IMR-90 (cell line): ENCODE measurements around the gene PBXIP1. TPM values are rescaled to one million over a fixed set of nuclear protein-coding genes. Genes with fewer than 3 reads are reported as not detected.

ENCODE experiments used
- ATAC-seq: fragments of 200-7000 bp; cut with Tn5 transposase; 2 replicates; pipeline ENCODE4 v1.9.1; 2020; ENCODE audit warnings: low read depth, mild to moderate bottlenecking, moderate library complexity
- BruUV-seq: library from RNA; stranded (reverse); fragments of 400-500 nt; replicated peaks from 2 replicates; lab custom pipeline; 2021; lab: Mats Ljungman, UMichigan
- CTCF ChIA-PET: fragments of 300-600 bp; formaldehyde crosslinking; extraction: SDS; loops from one replicate; lab custom pipeline; 2021; ENCODE audit warnings: antibody characterized with exemption; lab: Yijun Ruan, JAX
- POLR2A ChIA-PET: fragments of 300-600 bp; sonication (Branson Sonifier 250); formaldehyde crosslinking; loops from one replicate; lab custom pipeline; 2022; ENCODE audit warnings: antibody characterized with exemption; ENCODE audit not compliant: unreplicated experiment; lab: Charles Lee
- DNase-seq: peaks from one replicate; pipeline ENCODE4 v3.0.0; 2013
- H2AFZ ChIP-seq: replicated peaks from 2 replicates; pipeline ENCODE3; 2013; ENCODE audit warnings: low read length, mild to moderate bottlenecking; ENCODE audit not compliant: poor library complexity
- H2AK5ac ChIP-seq: 2 replicates; pipeline ENCODE4 v1.6.1; 2013; ENCODE audit warnings: low read depth, low read length, inconsistent platforms
- H2AK9ac ChIP-seq: replicated peaks from 2 replicates; pipeline ENCODE3; 2013; ENCODE audit warnings: mild to moderate bottlenecking, low read depth, low read length, moderate library complexity; ENCODE audit not compliant: poor library complexity
- H2BK120ac ChIP-seq: 2 replicates; pipeline ENCODE4 v1.6.1; 2013; ENCODE audit warnings: low read depth, low read length, inconsistent platforms
- H2BK15ac ChIP-seq: 3 replicates; pipeline ENCODE4 v1.6.1; 2013; ENCODE audit warnings: low read depth, low read length, inconsistent platforms
- H2BK20ac ChIP-seq: 2 replicates; pipeline ENCODE4 v1.6.1; 2013; ENCODE audit warnings: low read depth, mild to moderate bottlenecking, inconsistent platforms, low read length, moderate library complexity
- H2BK5ac ChIP-seq: 2 replicates; pipeline ENCODE4 v1.6.1; 2013; ENCODE audit warnings: mild to moderate bottlenecking, low read depth, low read length, inconsistent platforms; ENCODE audit not compliant: poor library complexity, severe bottlenecking
- H3K14ac ChIP-seq: replicated peaks from 2 replicates; pipeline ENCODE4 v1.6.1; 2013; ENCODE audit warnings: low read depth, low read length, inconsistent platforms
- H3K18ac ChIP-seq: 2 replicates; pipeline ENCODE4 v1.6.1; 2013; ENCODE audit warnings: low read depth, low read length, control low read depth
- H3K23ac ChIP-seq: 2 replicates; pipeline ENCODE4 v1.6.1; 2013; ENCODE audit warnings: low read depth, low read length, inconsistent platforms
- H3K27ac ChIP-seq: 2 replicates; pipeline ENCODE4 v1.5.1; 2013; ENCODE audit warnings: mild to moderate bottlenecking, control low read depth, low read length; ENCODE audit not compliant: insufficient read depth
- H3K27me3 ChIP-seq: 2 replicates; pipeline ENCODE4 v1.6.1; 2013; ENCODE audit warnings: low read length; ENCODE audit not compliant: control insufficient read depth, insufficient read depth
- H3K36me3 ChIP-seq: 2 replicates; pipeline ENCODE4 v1.6.1; 2013; ENCODE audit warnings: low read length, mixed read lengths; ENCODE audit not compliant: control insufficient read depth, insufficient read depth
- H3K4ac ChIP-seq: 2 replicates; pipeline ENCODE4 v1.6.1; 2013; ENCODE audit warnings: low read depth, low read length, inconsistent platforms
- H3K4me1 ChIP-seq: 2 replicates; pipeline ENCODE4 v1.6.1; 2013; ENCODE audit warnings: low read length, mixed read lengths; ENCODE audit not compliant: control insufficient read depth, insufficient read depth
- H3K4me2 ChIP-seq: 2 replicates; pipeline ENCODE4 v1.6.1; 2013; ENCODE audit warnings: low read depth, mild to moderate bottlenecking, control low read depth, low read length, moderate library complexity
- H3K4me3 ChIP-seq: 2 replicates; pipeline ENCODE4 v1.5.1; 2013; ENCODE audit warnings: low read depth, mild to moderate bottlenecking, control low read depth, low read length, moderate library complexity; ENCODE audit not compliant: insufficient read depth
- H3K56ac ChIP-seq: 2 replicates; pipeline ENCODE4 v1.6.1; 2013; ENCODE audit warnings: low read length, inconsistent platforms; ENCODE audit not compliant: insufficient read depth; ENCODE audit errors: extremely low read depth
- H3K79me1 ChIP-seq, 2 experiments: 2 replicates each; pipeline ENCODE4 v1.6.1; 2013; ENCODE audit warnings: low read length in 2 of 2, inconsistent platforms in 1 of 2, low read depth in 1 of 2
- H3K9ac ChIP-seq: 2 replicates; pipeline ENCODE4 v1.6.1; 2013; ENCODE audit warnings: low read depth, low read length, control low read depth
- H3K9me1 ChIP-seq: 2 replicates; pipeline ENCODE4 v1.6.1; 2013; ENCODE audit warnings: low read length, inconsistent platforms; ENCODE audit not compliant: insufficient read depth
- H3K9me3 ChIP-seq: 2 replicates; pipeline ENCODE4 v1.6.1; 2013; ENCODE audit warnings: low read length; ENCODE audit not compliant: control insufficient read depth, insufficient read depth
- H4K20me1 ChIP-seq: 2 replicates; pipeline ENCODE4 v1.6.1; 2013; ENCODE audit warnings: low read length, inconsistent platforms; ENCODE audit not compliant: insufficient read depth
- H4K5ac ChIP-seq: 2 replicates; pipeline ENCODE4 v1.6.1; 2013; ENCODE audit warnings: mild to moderate bottlenecking, low read depth, low read length, control low read depth
- H4K8ac ChIP-seq, 2 experiments: 2 replicates each; pipeline ENCODE4 v1.6.1; 2013; ENCODE audit warnings: low read depth in 2 of 2, low read length in 2 of 2, control low read depth in 1 of 2, inconsistent platforms in 1 of 2
- H4K91ac ChIP-seq: 2 replicates; pipeline ENCODE4 v1.6.1; 2013; ENCODE audit warnings: low read depth, low read length, inconsistent platforms; ENCODE audit not compliant: insufficient read depth
- CHD1 ChIP-seq: IDR thresholded peaks from 2 replicates; pipeline ENCODE4 v1.6.1; 2012; ENCODE audit warnings: low read depth, low read length, improper control_type of control experiment
- WGBS, 2 experiments: methylation state at CpG; one replicate each; pipeline versions ENCODE4 v1.1.5 to v1.1.7; 2013; ENCODE audit warnings: missing lambda C conversion rate in 2 of 2; ENCODE audit not compliant: insufficient read length in 1 of 2; ENCODE audit errors: extremely low coverage in 2 of 2; 5-methylcytosine and 5-hydroxymethylcytosine counted together
- dilution Hi-C: fragments of 300-500 bp; cut with HindIII; formaldehyde crosslinking; loops from one replicate; pipeline ENCODE4 v1.14.3; 2018; ENCODE audit warnings: low sequenced_read_pairs; ENCODE audit not compliant: unreplicated experiment
- in situ Hi-C: fragments of 300-500 bp; cut with MboI; formaldehyde crosslinking; loops from 3 replicates; pipeline ENCODE4 v1.14.3; 2019; ENCODE audit warnings: low sequenced_read_pairs, inconsistent platforms, mixed read lengths
- intact Hi-C: fragments of 100-400 bp; cut with micrococcal nuclease; formaldehyde crosslinking; loops from 2 replicates; pipeline ENCODE4 v1.10.0; 2022
- polyA plus RNA-seq, 3 experiments: library from polyadenylated mRNA; depleted of rRNA; stranded (reverse); fragments of >200 nt; gene quantifications; 2 replicates each; pipeline ENCODE4 v1.2.3, GENCODE V29; 2012; ENCODE audit warnings: low replicate concordance in 1 of 3
- total RNA-seq: library from RNA; depleted of rRNA; stranded (reverse); fragments of >200 nt; gene quantifications from 2 replicates; pipeline ENCODE4 v1.2.3, GENCODE V29; 2012
- TF ChIP-seq, protein P1 (sequence below): conservative IDR thresholded peaks from 2 replicates; pipeline ENCODE4 v1.5.1; 2012; ENCODE audit warnings: mild to moderate bottlenecking, low read depth, low read length, improper control_type of control experiment
- TF ChIP-seq, protein P2 (sequence below): fragments of 150-350 bp; IDR thresholded peaks from 2 replicates; pipeline ENCODE4 v1.6.1; 2016; ENCODE audit warnings: low read depth, mild to moderate bottlenecking, low read length, moderate library complexity, borderline replicate concordance

Gene PBXIP1
- total and polyA plus RNA-seq, 2 of the 4 experiments (the other 2 are of a cell fraction), result 28.3 to 44.2 TPM

DNA sequence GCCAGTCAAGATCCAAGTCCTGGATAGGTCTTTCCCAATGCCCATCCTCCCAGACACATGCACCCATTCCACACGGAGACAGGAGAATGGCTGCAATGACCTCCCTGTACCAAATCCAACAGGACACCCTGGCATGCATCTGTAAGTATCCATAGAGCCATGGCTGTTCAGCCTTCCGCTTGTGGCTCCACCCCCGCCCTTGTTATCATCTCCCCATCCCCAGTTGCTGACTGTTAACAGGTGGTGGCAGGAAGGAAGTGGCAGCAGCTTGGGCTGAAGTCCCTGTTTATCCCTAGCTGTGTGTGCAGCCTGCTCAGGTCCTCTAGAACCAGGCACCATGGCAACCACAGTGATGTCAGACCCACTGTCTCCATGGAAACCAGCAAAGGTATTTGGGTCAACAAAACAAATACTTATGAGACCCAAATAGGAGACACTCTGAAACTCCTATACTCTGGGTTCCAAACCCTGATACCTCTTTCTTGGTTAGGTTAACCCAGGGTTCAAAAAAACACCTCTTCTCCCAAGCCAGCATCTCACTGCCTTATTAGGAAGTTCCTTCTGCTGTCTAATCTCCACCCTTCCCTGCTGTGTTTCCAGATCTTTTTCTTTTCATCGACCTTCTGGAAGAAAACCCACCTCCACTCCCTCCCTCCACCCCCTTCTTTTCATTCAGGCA is 721 bp downstream of the PBXIP1 start:
- TF ChIP-seq, protein P1, sequence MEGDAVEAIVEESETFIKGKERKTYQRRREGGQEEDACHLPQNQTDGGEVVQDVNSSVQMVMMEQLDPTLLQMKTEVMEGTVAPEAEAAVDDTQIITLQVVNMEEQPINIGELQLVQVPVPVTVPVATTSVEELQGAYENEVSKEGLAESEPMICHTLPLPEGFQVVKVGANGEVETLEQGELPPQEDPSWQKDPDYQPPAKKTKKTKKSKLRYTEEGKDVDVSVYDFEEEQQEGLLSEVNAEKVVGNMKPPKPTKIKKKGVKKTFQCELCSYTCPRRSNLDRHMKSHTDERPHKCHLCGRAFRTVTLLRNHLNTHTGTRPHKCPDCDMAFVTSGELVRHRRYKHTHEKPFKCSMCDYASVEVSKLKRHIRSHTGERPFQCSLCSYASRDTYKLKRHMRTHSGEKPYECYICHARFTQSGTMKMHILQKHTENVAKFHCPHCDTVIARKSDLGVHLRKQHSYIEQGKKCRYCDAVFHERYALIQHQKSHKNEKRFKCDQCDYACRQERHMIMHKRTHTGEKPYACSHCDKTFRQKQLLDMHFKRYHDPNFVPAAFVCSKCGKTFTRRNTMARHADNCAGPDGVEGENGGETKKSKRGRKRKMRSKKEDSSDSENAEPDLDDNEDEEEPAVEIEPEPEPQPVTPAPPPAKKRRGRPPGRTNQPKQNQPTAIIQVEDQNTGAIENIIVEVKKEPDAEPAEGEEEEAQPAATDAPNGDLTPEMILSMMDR, result 0 out of 2 replicates have a peak, but pooled peaks have one; percentile 2
- 0 out of 2 replicates have a peak, but pooled peaks have one; percentile 48 for TF ChIP-seq CHD1
- TF ChIP-seq, protein P2, sequence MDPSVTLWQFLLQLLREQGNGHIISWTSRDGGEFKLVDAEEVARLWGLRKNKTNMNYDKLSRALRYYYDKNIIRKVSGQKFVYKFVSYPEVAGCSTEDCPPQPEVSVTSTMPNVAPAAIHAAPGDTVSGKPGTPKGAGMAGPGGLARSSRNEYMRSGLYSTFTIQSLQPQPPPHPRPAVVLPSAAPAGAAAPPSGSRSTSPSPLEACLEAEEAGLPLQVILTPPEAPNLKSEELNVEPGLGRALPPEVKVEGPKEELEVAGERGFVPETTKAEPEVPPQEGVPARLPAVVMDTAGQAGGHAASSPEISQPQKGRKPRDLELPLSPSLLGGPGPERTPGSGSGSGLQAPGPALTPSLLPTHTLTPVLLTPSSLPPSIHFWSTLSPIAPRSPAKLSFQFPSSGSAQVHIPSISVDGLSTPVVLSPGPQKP, result no peak
- in situ Hi-C loops, result loop anchor here (10.0 kb wide), 1 partner anchor 100 kb away; the partner anchor contains the start of gene ADAM15
- ATAC-seq, result peak; percentile 28
- Histone ChIP-seq H3K9me1 (peaks cover 9% of the 10 kb centered on the region), H4K5ac (no peak overlapping the region; the same call in 1 of the 2 replicates), H3K4ac (peak overlapping the region; percentile 73; the same call in 1 of the 2 replicates), H4K20me1 (peaks cover 14% of the 10 kb centered on the region), H3K4me1 (peaks cover 11% of the 10 kb centered on the region), H3K4me3 (peak overlapping the region; percentile 59), H3K36me3 (peaks cover 19% of the 10 kb centered on the region), H2BK15ac (no peak overlapping the region), H3K4me2 (peak overlapping the region; percentile 90), H2BK20ac (no peak overlapping the region), H2AFZ (peak overlapping the region; percentile 63), H2BK5ac (no peak overlapping the region), H3K9ac (peak overlapping the region; percentile 81), H3K27me3 (no peaks in the 10 kb centered on the region), H3K23ac (no peak overlapping the region; the same call in 1 of the 2 replicates), H3K9me3 (no peaks in the 10 kb centered on the region), H3K14ac (no peak overlapping the region; the same call in 1 of the 2 replicates), H2AK5ac (peak overlapping the region; percentile 35; the same call in 1 of the 2 replicates), H4K91ac (no peak overlapping the region), H4K8ac (no peak overlapping the region; a peak in 1 of 4 replicates), H3K56ac (no peak overlapping the region), H2AK9ac (peak overlapping the region; percentile 44), H3K79me1 (peaks cover 8 to 47% of the 10 kb centered on the region in 2 experiments; a peak in 3 of 4 replicates), H3K27ac (no peak overlapping the region), H2BK120ac (no peak overlapping the region), H3K18ac (no peak overlapping the region)
- WGBS, 2 experiments, result 6% methylated on average over 2 of the region's 4 CpGs; no CpG with 5 or more reads in 1 of the 2 experiments
- ChIA-PET CTCF (interaction anchor here (0.7 to 1.5 kb wide), 6 partner anchors 18 to 408 kb away, joined by 3 to 7 read pairs (median 4); partner anchors contain the start of genes KRTCAP2 and PMVK), POLR2A (interaction anchor here (0.8 to 1.2 kb wide), 5 partner anchors 15 to 103 kb away, joined by 3 to 7 read pairs (median 4); partner anchors contain the start of gene PMVK)
- no TSS peak for BruUV-seq
- DNase-seq, result peak; percentile 82
- dilution Hi-C loops, result no loop called here
- intact Hi-C loops, result loop anchor here (5.0 kb wide), 1 partner anchor 107 kb away; the partner anchor contains the start of gene EFNA4
